H1 (cell line): ENCODE measurements around the gene SNAP29. TPM values are rescaled to one million over a fixed set of nuclear protein-coding genes. Genes with fewer than 3 reads are reported as not detected.
A peak's percentile ranks its signal among the peaks of the same experiment; 100 is the strongest.

ENCODE experiments used
- CTCF ChIA-PET: fragments of 300-600 bp; sonication (Branson Sonifier 250); formaldehyde crosslinking; loops from one replicate; lab custom pipeline; 2021; ENCODE audit not compliant: partially characterized antibody; lab: Charles Lee
- POLR2A ChIA-PET: fragments of 300-600 bp; sonication (Branson Sonifier 250); formaldehyde crosslinking; loops from one replicate; lab custom pipeline; 2021; ENCODE audit warnings: inconsistent platforms; ENCODE audit not compliant: partially characterized antibody; lab: Charles Lee
- DNase-seq, 2 experiments: peaks; one replicate each; pipeline versions ENCODE4 v3.0.0 to v3.0.0-alpha.2; 2010 to 2022; ENCODE audit warnings: low spot score in 2 of 2, low read depth in 1 of 2, mixed read lengths in 1 of 2
- FAIRE-seq: peaks from 2 replicates; lab custom pipeline; 2011; peaks lifted over from hg19 to GRCh38; lab: Jason Lieb, UNC
- H2AFZ ChIP-seq: 2 replicates; pipeline ENCODE4 v1.8.1; 2012; ENCODE audit warnings: low read length, inconsistent platforms
- H2AK5ac ChIP-seq: 2 replicates; pipeline ENCODE4 v1.6.1; 2013; ENCODE audit warnings: low read depth, low read length
- H2BK120ac ChIP-seq: replicated peaks from 2 replicates; pipeline ENCODE3; 2013; ENCODE audit warnings: low read depth, low read length, inconsistent platforms
- H2BK12ac ChIP-seq: 2 replicates; pipeline ENCODE4 v1.6.1; 2013; ENCODE audit warnings: low read depth, low read length
- H2BK15ac ChIP-seq: 2 replicates; pipeline ENCODE4 v1.6.1; 2013; ENCODE audit warnings: low read length
- H2BK20ac ChIP-seq: 2 replicates; pipeline ENCODE4 v1.6.1; 2013; ENCODE audit warnings: low read length
- H2BK5ac ChIP-seq: 2 replicates; pipeline ENCODE4 v1.6.1; 2013; ENCODE audit warnings: low read depth, low read length
- H3K14ac ChIP-seq: 2 replicates; pipeline ENCODE4 v1.6.1; 2013; ENCODE audit warnings: inconsistent platforms; ENCODE audit not compliant: insufficient read length
- H3K18ac ChIP-seq: 2 replicates; pipeline ENCODE4 v1.6.1; 2013; ENCODE audit warnings: low read length; ENCODE audit errors: extremely low read depth
- H3K23ac ChIP-seq: 2 replicates; pipeline ENCODE4 v1.6.1; 2013; ENCODE audit warnings: inconsistent platforms; ENCODE audit not compliant: insufficient read length
- H3K23me2 ChIP-seq: 2 replicates; pipeline ENCODE4 v1.6.1; 2013; ENCODE audit warnings: low read depth, low read length
- H3K27ac ChIP-seq: 2 replicates; pipeline ENCODE4 v1.6.1; 2011; ENCODE audit warnings: low read depth, low read length, inconsistent platforms
- H3K27me3 ChIP-seq, 4 experiments: replicated peaks in 1 of 4; 1 replicate in 1 of 4; 2 replicates in 3 of 4; pipeline versions ENCODE4 v1.6.1 to v1.8.1; 2011 to 2013; ENCODE audit warnings: low read length in 3 of 4, mild to moderate bottlenecking in 3 of 4, inconsistent platforms in 2 of 4, mixed read lengths in 2 of 4, moderate library complexity in 1 of 4; ENCODE audit not compliant: control insufficient read depth in 3 of 4, insufficient read depth in 3 of 4; ENCODE audit errors: extremely low read depth in 1 of 4
- H3K36me3 ChIP-seq, 4 experiments: 2 replicates each; pipeline versions ENCODE4 v1.6.1 to v1.8.1; 2011 to 2013; ENCODE audit warnings: mild to moderate bottlenecking in 4 of 4, low read length in 3 of 4, moderate library complexity in 2 of 4, control low read depth in 1 of 4, inconsistent platforms in 1 of 4; ENCODE audit not compliant: insufficient read depth in 4 of 4, control insufficient read depth in 2 of 4
- H3K4ac ChIP-seq: replicated peaks from 2 replicates; pipeline ENCODE3; 2013; ENCODE audit warnings: low read length, low read depth, mixed read lengths, inconsistent platforms; ENCODE audit not compliant: insufficient read length
- H3K4me1 ChIP-seq, 4 experiments: replicated peaks in 1 of 4; 1 replicate in 1 of 4; 2 replicates in 3 of 4; pipeline versions ENCODE4 v1.6.1 to v1.8.1; 2011 to 2013; ENCODE audit warnings: low read length in 3 of 4, inconsistent platforms in 2 of 4, mixed read lengths in 1 of 4; ENCODE audit not compliant: insufficient read depth in 4 of 4, control insufficient read depth in 3 of 4
- H3K4me2 ChIP-seq, 2 experiments: 2 replicates each; pipeline versions ENCODE4 v1.6.1 to v1.8.1; 2011 to 2013; ENCODE audit warnings: low read depth in 2 of 2, low read length in 2 of 2, control low read depth in 1 of 2, inconsistent platforms in 1 of 2, mild to moderate bottlenecking in 1 of 2; ENCODE audit not compliant: insufficient read depth in 1 of 2
- H3K4me3 ChIP-seq, 4 experiments: fragments of 200-600, 300-600 bp in 1 of 4; sonication (generic), shearing (Covaris generic), sonication (Bioruptor Twin) in 1 of 4; 2 replicates each; pipeline versions ENCODE4 v1.5.1 to v1.8.1; 2011 to 2016; ENCODE audit warnings: low read length in 4 of 4, low read depth in 3 of 4, control low read depth in 2 of 4, inconsistent platforms in 2 of 4, mild to moderate bottlenecking in 2 of 4, mixed read lengths in 1 of 4, moderate library complexity in 1 of 4; ENCODE audit not compliant: insufficient read depth in 2 of 4; ENCODE audit errors: extremely low read depth in 1 of 4
- H3K56ac ChIP-seq: replicated peaks from 2 replicates; pipeline ENCODE3; 2013; ENCODE audit warnings: low read depth, mild to moderate bottlenecking, mixed read lengths, low read length, inconsistent platforms; ENCODE audit not compliant: insufficient read length
- H3K79me1 ChIP-seq: 2 replicates; pipeline ENCODE4 v1.6.1; 2013; ENCODE audit warnings: low read depth, low read length, control low read depth
- H3K79me2 ChIP-seq, 2 experiments: 2 replicates each; pipeline versions ENCODE4 v1.6.1 to v1.8.1; 2012 to 2013; ENCODE audit warnings: low read length in 2 of 2, mild to moderate bottlenecking in 2 of 2, inconsistent platforms in 1 of 2; ENCODE audit not compliant: insufficient read depth in 2 of 2, control insufficient read depth in 1 of 2
- H3K9ac ChIP-seq, 4 experiments: replicated peaks in 1 of 4; 1 replicate in 1 of 4; 2 replicates in 3 of 4; pipeline versions ENCODE4 v1.6.1 to v1.8.1; 2011 to 2013; ENCODE audit warnings: low read depth in 3 of 4, low read length in 3 of 4, control low read depth in 2 of 4, mild to moderate bottlenecking in 2 of 4, moderate library complexity in 2 of 4, inconsistent platforms in 1 of 4; ENCODE audit errors: extremely low read depth in 1 of 4
- H3K9me3 ChIP-seq, 2 experiments: 2 replicates each; pipeline versions ENCODE4 v1.6.1 to v1.8.1; 2012 to 2013; ENCODE audit warnings: mild to moderate bottlenecking in 2 of 2, moderate library complexity in 2 of 2, control low read depth in 1 of 2, inconsistent platforms in 1 of 2, low read depth in 1 of 2, low read length in 1 of 2, mixed read lengths in 1 of 2; ENCODE audit not compliant: insufficient read depth in 2 of 2
- H4K20me1 ChIP-seq, 2 experiments: replicated peaks in 1 of 2; 2 replicates each; pipeline versions ENCODE3 to v1.8.1; 2011 to 2013; ENCODE audit warnings: inconsistent platforms in 2 of 2, low read length in 2 of 2, mild to moderate bottlenecking in 1 of 2; ENCODE audit not compliant: insufficient read depth in 2 of 2, control insufficient read depth in 1 of 2
- H4K5ac ChIP-seq: 2 replicates; pipeline ENCODE4 v1.6.1; 2013; ENCODE audit warnings: low read length, low read depth, mixed read lengths, inconsistent platforms; ENCODE audit not compliant: insufficient read length
- H4K8ac ChIP-seq: 2 replicates; pipeline ENCODE4 v1.8.0; 2013; ENCODE audit warnings: mild to moderate bottlenecking, moderate library complexity, low read length, inconsistent platforms; ENCODE audit not compliant: insufficient read depth; ENCODE audit errors: extremely low read depth
- H4K91ac ChIP-seq: replicated peaks from 2 replicates; pipeline ENCODE3; 2013; ENCODE audit warnings: low read length, mixed read lengths, inconsistent platforms; ENCODE audit not compliant: insufficient read length
- ASH2L ChIP-seq: fragments of 200-600, 300-600 bp; sonication (generic); IDR thresholded peaks from one replicate; pipeline ENCODE4 v1.7.1; 2017; ENCODE audit warnings: low read length
- EGR1 ChIP-seq: IDR thresholded peaks from 2 replicates; pipeline ENCODE4 v1.6.1; 2011; ENCODE audit warnings: low read depth, low read length, borderline replicate concordance
- HDAC2 ChIP-seq, 2 experiments: fragments of 300-600 bp in 1 of 2; sonication (generic) in 1 of 2; IDR thresholded peaks; 2 replicates each; pipeline ENCODE4 v1.6.1; 2011 to 2012; ENCODE audit warnings: low read depth in 2 of 2, low read length in 2 of 2, mild to moderate bottlenecking in 2 of 2, moderate library complexity in 2 of 2, borderline replicate concordance in 1 of 2, inconsistent platforms in 1 of 2
- KDM5A ChIP-seq: fragments of 200-600 bp; IDR thresholded peaks from 2 replicates; pipeline ENCODE4 v1.7.1; 2012; ENCODE audit warnings: mild to moderate bottlenecking, low read length, inconsistent platforms, mixed read lengths
- MAX ChIP-seq: IDR thresholded peaks from 2 replicates; pipeline ENCODE4 v1.6.1; 2012; ENCODE audit warnings: inconsistent platforms
- POLR2AphosphoS5 ChIP-seq: IDR thresholded peaks from 2 replicates; pipeline ENCODE4 v1.6.1; 2011; ENCODE audit warnings: low read depth, low read length
- POU5F1 ChIP-seq: IDR thresholded peaks from 2 replicates; pipeline ENCODE4 v1.6.1; 2011; ENCODE audit warnings: low read depth, mild to moderate bottlenecking, low read length, moderate library complexity
- TEAD4 ChIP-seq: IDR thresholded peaks from 2 replicates; pipeline ENCODE4 v1.6.1; 2012; ENCODE audit warnings: low read depth, low read length, inconsistent platforms, mixed read lengths
- USF2 ChIP-seq: IDR thresholded peaks from 2 replicates; pipeline ENCODE4 v1.6.1; 2011; ENCODE audit warnings: low read length, improper control_type of control experiment
- WGBS, 2 experiments: shearing (Covaris generic) in 1 of 2; methylation state at CpG; one replicate each; pipeline versions ENCODE4 v1.1.6 to v1.1.7; 2013 to 2015; ENCODE audit warnings: low lambda C conversion rate in 2 of 2, mixed read lengths in 2 of 2, inconsistent platforms in 1 of 2, low coverage in 1 of 2, missing lambda C conversion rate in 1 of 2; ENCODE audit not compliant: insufficient replicate concordance in 2 of 2, insufficient coverage in 1 of 2, insufficient read length in 1 of 2; ENCODE audit errors: extremely low coverage in 1 of 2, missing lambda C conversion rate in 1 of 2; 5-methylcytosine and 5-hydroxymethylcytosine counted together
- polyA plus RNA-seq, 7 experiments: library from polyadenylated mRNA; depleted of rRNA in 3 of 7; stranded (reverse) in 5 of 7; unstranded in 2 of 7; fragments of >200 nt in 5 of 7; fragments of 200-250 nt in 2 of 7; gene quantifications; 1 replicate in 5 of 7; 2 replicates in 1 of 7; 4 replicates in 1 of 7; pipeline versions ENCODE4 v1.2.1 to v1.2.3, GENCODE V29; 2011 to 2013; ENCODE audit warnings: missing spikeins in 2 of 7, mixed read lengths in 2 of 7
- total RNA-seq: library from RNA; stranded (reverse); fragmentation: NEBNext Ultra II Directional; extraction: Animal tissue kit (Norgen Biotek cat#: 25700); gene quantifications from 2 replicates; pipeline ENCODE4 v1.2.1, GENCODE V29; 2021

SNAP29 gene
- total and polyA plus RNA-seq, 2 of the 8 experiments (the other 6 are each of a cell fraction or from before 2014, with no cell fraction given): 11.8 to 15.0 TPM

GRCh38 chr22:20920881-20921203 lies 62.0 kb downstream of the SNAP29 start:
- Histone ChIP-seq H3K27me3 (no peaks in the 10 kb centered on the region), H3K56ac (no peak overlapping the region), H3K79me1 (peaks cover 3% of the 10 kb centered on the region; the same call in 1 of the 2 replicates), H3K4me2 (peak overlapping the region; percentile 60 to 79), H2BK12ac (0 out of 2 replicates have a peak overlapping the region, but pooled peaks have one; percentile 28), H3K23me2 (peaks cover 5% of the 10 kb centered on the region; the same call in 1 of the 2 replicates), H2BK15ac (0 out of 2 replicates have a peak overlapping the region, but pooled peaks have one; percentile 61), H3K9me3 (no peaks in the 10 kb centered on the region), H2BK5ac (peak overlapping the region; percentile 21; the same call in 1 of the 2 replicates), H3K4ac (no peak overlapping the region), H2BK120ac (no peak overlapping the region), H3K18ac (no peak overlapping the region), H2AK5ac (no peak overlapping the region), H4K5ac (no peak overlapping the region), H3K4me1 (peaks cover 0 to 4% (median 1%) of the 10 kb centered on the region in 4 experiments; a peak in 6 of 7 replicates), H4K20me1 (peaks cover 35 to 41% of the 10 kb centered on the region in 2 experiments), H3K9ac (0 out of 7 replicates have a peak overlapping the region, but pooled peaks of 1 of the 4 experiments have one; percentile 1), H3K36me3 (peaks cover 0 to 2% (median 0%) of the 10 kb centered on the region in 4 experiments; a peak in 1 of 8 replicates), H4K8ac (no peak overlapping the region), H3K23ac (no peak overlapping the region), H3K4me3 (peak overlapping the region in 3 of 4 experiments; percentile 15 to 98 (median 92); a peak in 5 of 8 replicates), H2AFZ (no peak overlapping the region), H4K91ac (no peak overlapping the region), H3K27ac (no peak overlapping the region), H3K79me2 (peaks cover 72 to 86% of the 10 kb centered on the region in 2 experiments), H2BK20ac (no peak overlapping the region), H3K14ac (no peak overlapping the region)
- FAIRE-seq: no peak
- DNase-seq: no peak
- WGBS, 2 experiments: 91% methylated on average over 3 of the region's 3 CpGs; no CpG with 5 or more reads in 1 of the 2 experiments
- POLR2A ChIA-PET: interaction anchor here (1.7 kb wide), 1 partner anchor 10 kb away, joined by 3 read pairs; no protein-coding TSS in a partner anchor
- CTCF ChIA-PET: interaction anchor here (0.6 to 3.7 kb wide), 6 partner anchors 11 to 137 kb away, joined by 3 to 12 read pairs (median 3); no protein-coding TSS in a partner anchor
- TF ChIP-seq POLR2AphosphoS5: no peak
- no peak for TF ChIP-seq TEAD4
- TF ChIP-seq KDM5A: no peak
- TF ChIP-seq POU5F1: no peak
- no peak for TF ChIP-seq ASH2L
- TF ChIP-seq HDAC2 (IDR thresholded peaks at IDR 0.05; ENCODE audit: borderline replicate concordance in 1 of 2, low read depth in 2 of 2, low read length in 2 of 2): no peak
- no peak for TF ChIP-seq MAX
- TF ChIP-seq EGR1: no peak
- no peak for TF ChIP-seq USF2
